ENCODE results near the gene ZNF385B. TPM values are rescaled to one million over a fixed set of nuclear protein-coding genes. Genes with fewer than 3 reads are reported as not detected.

Gene ZNF385B
- total and polyA plus RNA-seq, 9 of the 15 experiments (the other 6 are each of a cell fraction or from before 2014, with no cell fraction given), result 0.50 TPM; not detected in 8

DNA sequence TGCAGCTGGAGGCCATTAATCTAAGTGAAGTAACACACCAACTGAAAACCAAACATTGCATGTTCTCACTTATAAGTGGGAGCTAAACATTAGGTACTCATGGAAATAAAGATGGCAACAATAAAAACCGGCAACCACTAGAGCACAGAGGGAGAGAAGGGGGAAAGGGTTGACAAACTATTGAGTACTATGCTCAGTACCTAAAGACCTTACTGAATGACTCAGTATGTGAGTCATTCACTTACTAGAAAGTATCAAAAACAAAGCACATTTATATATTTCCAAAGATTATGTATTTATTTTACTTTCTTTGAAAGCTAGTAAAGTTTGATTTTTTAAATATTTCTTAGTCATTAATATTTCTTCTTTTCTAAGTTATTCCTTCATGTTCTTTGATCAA is 48.9 kb downstream of the ZNF385B start:
- in situ Hi-C loops (cut with MboI), result no loop called here
- no peak for ATAC-seq
- no peaks in the 10 kb centered on the region for H3K9me1 ChIP-seq (ENCODE audit: control insufficient read depth, insufficient read depth, low read length)
- H3K9ac ChIP-seq (ENCODE audit: insufficient read depth in 1 of 2, low read depth in 2 of 2, low read length in 2 of 2), result no peak overlapping the region
- DNase-seq (ENCODE audit: extremely low read depth in 1 of 4, low spot score in 3 of 4), result no peak
- ChIA-PET POLR2A (no interaction called here), CTCF (ENCODE audit: low intra/inter-chr PET ratio) (no interaction called here)
- BruUV-seq (replicated peaks), result no TSS peak
- H3K4me1 ChIP-seq (replicated peaks in 1 of 2; ENCODE audit: control insufficient read depth in 2 of 2, insufficient read depth in 2 of 2, low read length in 2 of 2), result peaks cover 0 to 3% of the 10 kb centered on the region in 2 experiments; a peak in 1 of 5 replicates
- no peaks in the 10 kb centered on the region for H3K27me3 ChIP-seq (ENCODE audit: control insufficient read depth in 2 of 2, insufficient read depth in 2 of 2, low read length in 2 of 2)
- 9% methylated on average over 1 of the region's 1 CpG for WGBS (ENCODE audit: insufficient coverage, low coverage, missing lambda C conversion rate)
- no peaks in the 10 kb centered on the region for H3K9me3 ChIP-seq (replicated peaks; ENCODE audit: control insufficient read depth, insufficient read depth, low read depth, low read length)
- no peak overlapping the region for H2AFZ ChIP-seq (ENCODE audit: low read depth, low read length)
- no peaks in the 10 kb centered on the region for H3K79me2 ChIP-seq (ENCODE audit: control insufficient read depth, insufficient read depth, low read length)
- H3K36me3 ChIP-seq (ENCODE audit: control insufficient read depth, insufficient read depth, low read length), result no peaks in the 10 kb centered on the region
- intact Hi-C loops (cut with micrococcal nuclease), result no loop called here
- no peaks in the 10 kb centered on the region for H4K20me1 ChIP-seq (replicated peaks; ENCODE audit: control insufficient read depth, insufficient read depth, low read length)
- FAIRE-seq, result no peak
- H3K4me2 ChIP-seq (ENCODE audit: insufficient read depth, low read length), result no peak overlapping the region
- H3K27ac ChIP-seq (ENCODE audit: extremely low read depth, low read depth, low read length), result no peak overlapping the region
- no peak overlapping the region for H3K4me3 ChIP-seq
- no peak for TF ChIP-seq SIX5 (IDR thresholded peaks at IDR 0.05; ENCODE audit: borderline replicate concordance in 1 of 2, insufficient read depth in 1 of 2, low read depth in 1 of 2, low read length in 2 of 2)
- TF ChIP-seq ZNF274 (IDR thresholded peaks at IDR 0.05; ENCODE audit: borderline replicate concordance, low read depth, low read length), result no peak
- no peak for TF ChIP-seq CBX2 (IDR thresholded peaks at IDR 0.05; ENCODE audit: insufficient read depth, low read length, poor library complexity, severe bottlenecking)
- no peak for TF ChIP-seq FOXJ2 (tag; IDR thresholded peaks at IDR 0.05)
- TF ChIP-seq XRCC5 (IDR thresholded peaks at IDR 0.05; ENCODE audit: low read depth, low read length), result no peak
- no peak for TF ChIP-seq ZFX (CRISPR knock-in tag; IDR thresholded peaks at IDR 0.05)
- no peak for TF ChIP-seq EGR1 (conservative IDR thresholded peaks at IDR 0.05)
- no peak for TF ChIP-seq NCOA6 (IDR thresholded peaks at IDR 0.05)
- no peak for TF ChIP-seq REST (IDR thresholded peaks at IDR 0.05; ENCODE audit: borderline replicate concordance)
- no peak for TF ChIP-seq REST (CRISPR knock-in tag; IDR thresholded peaks at IDR 0.05; ENCODE audit: low read depth)
- TF ChIP-seq ZNF76 (CRISPR knock-in tag; IDR thresholded peaks at IDR 0.05; ENCODE audit: borderline replicate concordance), result no peak
- TF ChIP-seq, protein P1, sequence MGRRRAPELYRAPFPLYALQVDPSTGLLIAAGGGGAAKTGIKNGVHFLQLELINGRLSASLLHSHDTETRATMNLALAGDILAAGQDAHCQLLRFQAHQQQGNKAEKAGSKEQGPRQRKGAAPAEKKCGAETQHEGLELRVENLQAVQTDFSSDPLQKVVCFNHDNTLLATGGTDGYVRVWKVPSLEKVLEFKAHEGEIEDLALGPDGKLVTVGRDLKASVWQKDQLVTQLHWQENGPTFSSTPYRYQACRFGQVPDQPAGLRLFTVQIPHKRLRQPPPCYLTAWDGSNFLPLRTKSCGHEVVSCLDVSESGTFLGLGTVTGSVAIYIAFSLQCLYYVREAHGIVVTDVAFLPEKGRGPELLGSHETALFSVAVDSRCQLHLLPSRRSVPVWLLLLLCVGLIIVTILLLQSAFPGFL (CRISPR knock-in tag; IDR thresholded peaks at IDR 0.05), result no peak
